HFFc6 (cell line): ENCODE results near the gene RELCH. TPM values are rescaled to one million over a fixed set of nuclear protein-coding genes. Genes with fewer than 3 reads are reported as not detected.

Experiments used
- DNase-seq: peaks from one replicate; pipeline ENCODE4 v3.0.0-alpha.2; 2018
- H3K27ac Mint-ChIP-seq: 2 replicates; pipeline ENCODE4 v1.8.0; 2020; ENCODE audit warnings: mild to moderate bottlenecking, mixed read lengths
- H3K27me3 Mint-ChIP-seq: 2 replicates; pipeline ENCODE4 v1.8.0; 2021; ENCODE audit warnings: mild to moderate bottlenecking, moderate library complexity, mixed read lengths; ENCODE audit not compliant: insufficient read depth
- H3K36me3 Mint-ChIP-seq: 2 replicates; pipeline ENCODE4 v1.8.0; 2021; ENCODE audit warnings: low read depth, mixed read lengths
- H3K4me1 Mint-ChIP-seq: 2 replicates; pipeline ENCODE4 v1.8.0; 2020; ENCODE audit warnings: low read depth, mixed read lengths
- H3K4me3 Mint-ChIP-seq: 2 replicates; pipeline ENCODE4 v1.8.0; 2020; ENCODE audit warnings: mild to moderate bottlenecking, moderate library complexity, mixed read lengths
- H3K9me3 Mint-ChIP-seq: 2 replicates; pipeline ENCODE4 v1.8.0; 2020; ENCODE audit warnings: mild to moderate bottlenecking, mixed read lengths
- CTCF ChIP-seq: fragments of 200-600 bp; sonication (generic); IDR thresholded peaks from 2 replicates; pipeline ENCODE4 v1.5.0; 2021; ENCODE audit warnings: antibody characterized with exemption, mild to moderate bottlenecking
- total RNA-seq, 6 experiments: library from RNA; stranded (reverse); fragmentation: NEBNext Ultra II Directional; extraction: Animal tissue kit (Norgen Biotek cat#: 25700); gene quantifications; 2 replicates in 1 of 6; 3 replicates in 5 of 6; pipeline ENCODE4 v1.2.3, GENCODE V29; 2021

RELCH gene
- total RNA-seq, 6 experiments from 2014 or later = 24.6 to 30.3 (median 26.6) TPM

DNA sequence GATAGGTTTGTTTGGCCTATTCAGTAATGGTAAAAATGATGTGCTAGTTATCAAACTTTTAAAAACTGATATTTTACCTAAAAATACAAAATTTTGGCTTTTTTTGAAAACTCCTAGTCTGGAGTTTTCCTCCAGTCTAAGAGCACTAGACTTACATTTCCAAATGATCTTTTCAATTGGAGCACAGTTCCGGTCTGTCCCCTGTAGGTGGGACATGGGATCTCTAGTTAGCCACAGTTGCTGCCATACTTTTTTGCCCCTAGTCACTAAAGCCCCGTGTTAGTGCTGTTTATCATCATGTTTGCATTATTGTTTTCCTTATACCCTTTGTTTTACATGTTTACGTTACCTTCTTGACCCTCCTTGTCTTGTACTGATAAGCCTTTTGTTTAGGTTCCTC is 52.4 kb downstream of the RELCH start:
- no peaks in the 10 kb centered on the region for H3K4me1 Mint-ChIP-seq
- H3K4me3 Mint-ChIP-seq = no peak overlapping the region
- H3K36me3 Mint-ChIP-seq = peaks cover 23% of the 10 kb centered on the region

GRCh38 chr18:62242955-62243354 is 55.9 kb downstream of the RELCH start:
- H3K36me3 Mint-ChIP-seq = no peaks in the 10 kb centered on the region
- no peak overlapping the region for H3K4me3 Mint-ChIP-seq
- TF ChIP-seq CTCF = no peak
- DNase-seq = no peak
- H3K27me3 Mint-ChIP-seq = no peaks in the 10 kb centered on the region
- H3K27ac Mint-ChIP-seq = no peak overlapping the region
- H3K4me1 Mint-ChIP-seq = no peaks in the 10 kb centered on the region
- no peaks in the 10 kb centered on the region for H3K9me3 Mint-ChIP-seq

More for the DNA sequence above, 52.4 kb downstream of the RELCH start:
- TF ChIP-seq CTCF = peak; percentile 32; the same call in 1 of the 2 replicates
- DNase-seq = no peak
- Mint-ChIP-seq H3K9me3 (no peaks in the 10 kb centered on the region), H3K27me3 (no peaks in the 10 kb centered on the region; the same call in 1 of the 2 replicates), H3K27ac (no peak overlapping the region)

DNA sequence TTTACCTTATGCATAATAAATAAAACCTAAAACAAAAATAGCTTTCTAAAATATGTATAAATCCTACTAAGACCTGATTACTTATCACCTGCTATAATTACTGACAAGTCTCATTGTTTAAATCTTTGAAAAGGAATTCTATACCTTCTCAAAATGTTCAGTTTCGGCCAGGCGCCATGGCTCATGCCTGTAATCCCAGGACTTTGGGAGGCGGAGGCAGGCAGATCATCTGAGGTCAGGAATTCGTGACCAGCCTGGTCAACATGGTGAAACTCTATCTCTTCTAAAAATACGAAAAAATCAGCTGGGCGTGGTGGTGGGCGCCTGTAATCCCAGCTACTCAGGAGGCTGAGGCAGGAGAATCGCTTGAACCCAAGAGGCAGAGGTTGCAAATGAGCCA is 58.1 kb downstream of the RELCH start:
- no peaks in the 10 kb centered on the region for H3K9me3 Mint-ChIP-seq
- no peaks in the 10 kb centered on the region for H3K4me1 Mint-ChIP-seq
- H3K36me3 Mint-ChIP-seq = no peaks in the 10 kb centered on the region
- TF ChIP-seq CTCF = no peak
- DNase-seq = no peak
- H3K27me3 Mint-ChIP-seq = no peaks in the 10 kb centered on the region; the same call in 1 of the 2 replicates
- H3K4me3 Mint-ChIP-seq = no peak overlapping the region
- no peak overlapping the region for H3K27ac Mint-ChIP-seq

GRCh38 chr18:62245699-62246098 is 58.6 kb downstream of the RELCH start:
- no peak overlapping the region for H3K4me3 Mint-ChIP-seq
- DNase-seq = no peak
- no peaks in the 10 kb centered on the region; the same call in 1 of the 2 replicates for H3K27me3 Mint-ChIP-seq
- no peaks in the 10 kb centered on the region for H3K9me3 Mint-ChIP-seq
- H3K4me1 Mint-ChIP-seq = no peaks in the 10 kb centered on the region
- H3K27ac Mint-ChIP-seq = no peak overlapping the region
- peak; percentile 32 for TF ChIP-seq CTCF
- H3K36me3 Mint-ChIP-seq = no peaks in the 10 kb centered on the region

DNA sequence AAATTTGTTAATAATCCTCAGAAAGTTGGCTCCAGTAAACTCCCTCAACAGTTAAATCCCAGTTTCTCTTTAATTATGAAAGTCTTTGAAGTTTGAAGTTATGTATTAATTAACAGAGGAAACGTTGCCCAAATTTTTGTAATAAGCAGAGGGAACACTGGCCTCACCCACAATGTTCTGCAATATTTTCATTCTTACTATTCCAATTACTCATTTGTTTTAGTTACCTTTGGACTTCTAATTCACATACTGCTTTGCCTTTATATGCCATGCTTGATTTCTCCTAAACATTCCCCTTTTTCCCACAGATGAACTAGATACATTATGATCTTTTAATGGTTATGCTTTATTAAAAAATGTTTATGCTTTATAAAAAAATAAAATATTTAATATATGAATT is 61.3 kb downstream of the RELCH start:
- no peaks in the 10 kb centered on the region for H3K4me1 Mint-ChIP-seq
- no peak overlapping the region for H3K4me3 Mint-ChIP-seq
- H3K36me3 Mint-ChIP-seq = no peaks in the 10 kb centered on the region
- TF ChIP-seq CTCF = no peak
- no peak overlapping the region for H3K27ac Mint-ChIP-seq
- H3K27me3 Mint-ChIP-seq = no peaks in the 10 kb centered on the region; the same call in 1 of the 2 replicates
- no peaks in the 10 kb centered on the region for H3K9me3 Mint-ChIP-seq
- DNase-seq = no peak
